ENCODE results near the gene NMBR.
"Not testable (repeated sequence)": the region's sequence is repeated elsewhere in the genome, so short reads cannot be mapped to it uniquely, and the experiment has no call there.

Gene NMBR

DNA sequence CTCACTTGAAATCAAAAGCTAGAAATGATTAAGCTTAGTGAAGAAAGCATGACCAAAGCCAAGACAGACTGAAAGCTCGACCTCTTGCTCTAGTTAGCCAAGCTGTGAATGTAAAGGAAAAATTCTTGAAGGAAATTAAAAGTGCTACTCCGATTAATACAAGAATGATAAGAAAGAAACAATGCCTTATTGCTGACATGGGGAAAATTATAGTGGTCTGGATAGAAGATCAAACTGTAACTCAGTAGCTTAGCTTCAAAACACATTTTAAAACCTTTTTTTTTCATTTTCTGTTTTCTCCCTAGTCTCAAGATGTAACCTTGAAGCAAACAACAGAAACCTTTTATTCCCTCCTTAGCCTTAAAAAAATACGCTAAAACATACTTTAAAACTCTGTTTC, 25.6 kb downstream of the NMBR start:
- Mint-ChIP-seq H3K27ac (no peak overlapping the region), H3K4me3 (no peak overlapping the region), H3K9me3 (no peaks in the 10 kb centered on the region), H3K36me3 (ENCODE audit: low read depth) (no peaks in the 10 kb centered on the region), H3K27me3 (ENCODE audit: low read depth) (peaks cover 20% of the 10 kb centered on the region), H3K4me1 (ENCODE audit: low read depth) (no peaks in the 10 kb centered on the region)

DNA sequence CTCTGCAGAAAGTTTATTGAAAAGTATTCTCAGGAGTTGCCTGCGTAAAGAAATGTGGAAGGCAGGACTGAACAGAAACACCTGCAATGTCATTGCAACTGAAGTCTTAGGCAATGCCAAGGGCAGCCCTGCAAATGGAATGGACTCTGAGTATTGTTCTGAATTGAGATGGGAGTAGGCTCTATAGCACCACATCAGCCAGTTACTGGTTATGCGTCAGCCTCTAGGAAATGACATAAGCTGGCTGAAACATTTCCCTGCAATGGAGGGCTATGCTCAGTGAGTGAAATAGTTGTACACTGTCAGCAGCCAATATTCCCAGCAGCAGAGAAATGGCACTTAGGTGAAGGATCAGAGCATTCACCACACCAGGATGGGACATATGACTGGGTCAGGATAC, 28.0 kb downstream of the NMBR start:
- no peak overlapping the region for H3K27ac Mint-ChIP-seq
- H3K36me3 Mint-ChIP-seq (ENCODE audit: low read depth) = no peaks in the 10 kb centered on the region

GRCh38 chr6:142118328-142118727, 28.6 kb downstream of the NMBR start:
- no peaks in the 10 kb centered on the region for H3K4me1 Mint-ChIP-seq (ENCODE audit: low read depth)

More for the DNA sequence above, 28.0 kb downstream of the NMBR start:
- Mint-ChIP-seq H3K4me1 (ENCODE audit: low read depth) (no peaks in the 10 kb centered on the region), H3K9me3 (no peaks in the 10 kb centered on the region), H3K27me3 (ENCODE audit: low read depth) (peaks cover 18% of the 10 kb centered on the region), H3K4me3 (no peak overlapping the region)

GRCh38 chr6:142117366-142117765, 29.6 kb downstream of the NMBR start:
- H3K4me1 Mint-ChIP-seq (ENCODE audit: low read depth) = no peaks in the 10 kb centered on the region
- H3K4me3 Mint-ChIP-seq = no peak overlapping the region
- H3K27me3 Mint-ChIP-seq (ENCODE audit: low read depth) = peaks cover 18% of the 10 kb centered on the region
- H3K9me3 Mint-ChIP-seq = no peaks in the 10 kb centered on the region
- no peaks in the 10 kb centered on the region for H3K36me3 Mint-ChIP-seq (ENCODE audit: low read depth)
- H3K27ac Mint-ChIP-seq = no peak overlapping the region

More at GRCh38 chr6:142118328-142118727, 28.6 kb downstream of the NMBR start:
- peaks cover 18% of the 10 kb centered on the region for H3K27me3 Mint-ChIP-seq (ENCODE audit: low read depth)
- H3K36me3 Mint-ChIP-seq (ENCODE audit: low read depth) = no peaks in the 10 kb centered on the region
- no peaks in the 10 kb centered on the region for H3K9me3 Mint-ChIP-seq
- no peak overlapping the region for H3K4me3 Mint-ChIP-seq
- H3K27ac Mint-ChIP-seq = no peak overlapping the region

DNA sequence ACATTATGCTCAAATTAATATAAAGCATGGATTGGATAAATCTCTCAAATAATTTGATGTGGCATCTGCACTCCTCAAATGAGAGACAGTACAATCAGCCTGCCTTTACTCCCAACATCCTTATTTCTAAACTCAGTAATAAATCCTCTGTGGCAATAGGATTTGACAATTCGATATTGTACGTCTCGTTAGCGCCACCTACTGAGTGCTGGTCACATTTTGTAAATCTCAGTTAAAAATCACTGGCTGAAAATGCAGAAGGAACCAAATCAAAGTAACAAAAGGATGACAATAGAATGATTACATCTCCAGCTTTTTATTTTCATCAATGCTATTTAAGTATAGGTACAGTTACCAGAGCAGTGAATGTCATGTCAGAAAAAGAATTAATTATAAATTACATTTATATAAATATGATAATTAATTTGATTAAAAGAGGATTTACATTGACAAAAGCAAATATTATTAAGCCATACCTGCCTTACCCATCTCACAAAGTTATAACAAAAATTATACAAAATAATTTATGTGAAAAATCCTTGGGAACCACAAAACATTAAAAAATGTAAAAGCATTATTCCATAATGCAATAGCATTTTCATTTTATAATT, 34.4 kb downstream of the NMBR start:
- Mint-ChIP-seq H3K9me3 (no peaks in the 10 kb centered on the region), H3K36me3 (ENCODE audit: low read depth) (no peaks in the 10 kb centered on the region), H3K27ac (no peak overlapping the region), H3K27me3 (ENCODE audit: low read depth) (peaks cover 5% of the 10 kb centered on the region), H3K4me1 (ENCODE audit: low read depth) (no peaks in the 10 kb centered on the region), H3K4me3 (no peak overlapping the region)

- not testable (repeated sequence) for H3K27ac Mint-ChIP-seq; H3K27me3 Mint-ChIP-seq (ENCODE audit: low read depth); H3K36me3 Mint-ChIP-seq (ENCODE audit: low read depth); H3K4me1 Mint-ChIP-seq (ENCODE audit: low read depth); H3K4me3 Mint-ChIP-seq; H3K9me3 Mint-ChIP-seq
Observed at GRCh38 chr6:142110820-142111219, 36.1 kb downstream of the NMBR start.

DNA sequence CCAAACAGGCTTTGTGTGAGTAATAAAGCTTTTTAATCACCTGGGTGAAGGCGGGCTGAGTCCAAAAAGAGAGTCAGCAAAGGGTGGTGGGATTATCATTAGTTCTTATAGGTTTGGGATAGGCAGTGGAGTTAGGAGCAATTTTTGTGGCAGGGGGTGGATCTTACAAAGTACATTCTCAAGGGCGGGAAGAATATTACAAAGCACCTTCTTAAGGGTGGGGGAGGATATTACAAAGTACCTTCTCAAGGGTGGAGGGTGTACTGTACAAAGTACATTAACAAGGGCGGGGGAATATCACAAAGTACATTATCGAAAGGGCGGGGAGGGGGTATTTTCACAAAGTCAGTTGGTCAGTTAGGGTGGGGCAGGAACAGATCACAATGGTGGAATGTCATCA, 42.1 kb downstream of the NMBR start:
- H3K36me3 Mint-ChIP-seq (ENCODE audit: low read depth); H3K4me3 Mint-ChIP-seq; H3K9me3 Mint-ChIP-seq; H3K27ac Mint-ChIP-seq; H3K4me1 Mint-ChIP-seq (ENCODE audit: low read depth); H3K27me3 Mint-ChIP-seq (ENCODE audit: low read depth): not testable (repeated sequence)

- Mint-ChIP-seq H3K4me3 (no peak overlapping the region), H3K27ac (no peak overlapping the region), H3K36me3 (ENCODE audit: low read depth) (peaks cover 3% of the 10 kb centered on the region), H3K9me3 (no peaks in the 10 kb centered on the region), H3K27me3 (ENCODE audit: low read depth) (peaks cover 22% of the 10 kb centered on the region), H3K4me1 (ENCODE audit: low read depth) (no peaks in the 10 kb centered on the region)
Observed at GRCh38 chr6:142088858-142089216, 58.1 kb downstream of the NMBR start.

DNA sequence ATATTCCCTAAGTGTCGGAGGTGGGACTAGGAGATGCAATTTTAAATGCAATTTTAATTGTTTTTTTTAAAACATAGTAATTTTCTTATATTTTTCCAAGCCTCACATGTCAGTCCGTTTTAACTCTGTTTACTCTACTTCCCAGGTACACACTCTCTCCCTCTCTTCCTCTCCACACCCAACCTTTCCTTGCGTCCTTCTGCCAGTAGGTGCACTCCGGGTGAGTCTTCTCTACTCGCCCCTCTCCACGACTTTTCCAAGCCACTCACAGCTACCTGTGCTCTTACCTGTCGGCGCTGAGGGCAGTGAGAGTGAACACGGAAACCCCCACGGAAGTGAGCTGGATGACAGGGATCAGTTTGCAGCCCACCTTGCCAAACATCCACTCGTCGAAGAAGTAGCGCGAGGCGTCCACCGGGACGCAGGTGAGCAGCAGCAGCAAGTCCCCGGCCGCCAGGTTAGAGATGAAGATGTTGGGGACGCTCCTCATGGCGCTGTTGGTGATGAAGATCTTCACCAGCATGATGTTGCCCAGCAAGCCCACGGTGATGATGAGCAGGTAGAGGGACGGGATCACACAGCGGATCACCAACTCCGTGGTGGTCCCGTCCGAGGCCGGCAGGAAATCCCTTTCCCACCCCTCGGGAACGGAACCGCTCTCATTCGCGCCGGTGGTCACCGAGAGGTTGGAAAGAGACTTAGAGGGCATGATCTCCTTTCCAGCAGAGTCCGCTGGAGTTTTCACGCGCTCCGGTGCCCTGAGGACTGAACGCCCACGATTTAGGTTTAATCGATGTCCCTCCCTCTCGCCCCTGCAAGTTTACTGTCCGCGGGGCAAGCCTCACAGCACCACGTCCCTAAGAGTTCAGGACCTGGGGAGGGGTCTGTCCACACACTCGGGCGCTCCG, 58.7 kb downstream of the NMBR start:
- no peaks in the 10 kb centered on the region for H3K9me3 Mint-ChIP-seq
- H3K27ac Mint-ChIP-seq = no peak overlapping the region
- peaks cover 3% of the 10 kb centered on the region for H3K36me3 Mint-ChIP-seq (ENCODE audit: low read depth)
- H3K27me3 Mint-ChIP-seq (ENCODE audit: low read depth) = peaks cover 22% of the 10 kb centered on the region
- H3K4me1 Mint-ChIP-seq (ENCODE audit: low read depth) = no peaks in the 10 kb centered on the region
- no peak overlapping the region for H3K4me3 Mint-ChIP-seq

DNA sequence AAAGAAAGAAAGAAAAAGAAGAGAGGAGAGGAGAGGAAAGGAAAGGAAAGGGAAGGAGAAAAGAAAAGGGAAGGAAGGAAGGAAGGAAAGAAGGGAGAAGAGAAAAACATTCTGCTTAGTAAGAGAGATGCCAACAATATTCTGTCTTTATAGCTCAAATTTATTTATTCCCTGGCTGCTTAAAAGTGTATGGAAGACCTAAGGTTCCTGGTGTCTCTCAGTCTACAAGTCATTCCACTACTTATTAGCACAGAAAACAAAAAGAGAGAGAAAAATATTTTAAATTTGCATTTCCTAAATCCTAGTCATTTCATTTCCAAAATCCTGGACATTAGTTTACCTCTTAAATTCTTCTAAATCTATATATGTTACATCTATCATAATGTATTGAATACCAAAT, 67.8 kb downstream of the NMBR start:
- Mint-ChIP-seq H3K4me3 (no peak overlapping the region), H3K27me3 (ENCODE audit: low read depth) (no peaks in the 10 kb centered on the region), H3K4me1 (ENCODE audit: low read depth) (no peaks in the 10 kb centered on the region), H3K27ac (no peak overlapping the region), H3K9me3 (no peaks in the 10 kb centered on the region), H3K36me3 (ENCODE audit: low read depth) (no peaks in the 10 kb centered on the region)

DNA sequence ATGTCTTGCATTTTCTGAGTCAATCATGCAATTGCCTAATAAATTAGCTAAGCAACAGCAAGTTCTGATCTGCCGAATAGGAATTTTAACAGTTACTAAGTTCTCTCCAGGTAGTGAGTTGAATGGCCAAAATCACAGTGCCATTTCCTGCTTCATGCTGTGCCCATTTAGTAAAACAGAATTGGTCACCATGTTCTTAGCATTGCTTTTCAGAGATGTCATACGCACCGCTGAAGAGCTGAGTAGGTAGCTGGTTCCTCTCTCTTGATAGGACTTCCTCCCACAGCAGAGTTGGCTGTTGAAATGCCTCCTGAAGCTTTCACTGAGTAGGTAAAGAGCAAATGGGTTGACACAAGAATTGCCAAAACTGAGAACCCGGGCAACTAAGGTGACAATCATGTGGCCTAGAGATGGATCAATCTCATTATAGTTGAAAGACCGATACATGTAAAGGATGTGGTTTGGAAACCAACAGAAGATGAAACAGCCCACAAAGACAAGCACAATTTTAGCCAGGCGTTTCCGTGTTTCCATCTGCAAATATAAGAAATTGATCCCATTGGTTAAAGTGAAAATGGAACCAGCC, 71.3 kb downstream of the NMBR start:
- Mint-ChIP-seq H3K27me3 (ENCODE audit: low read depth) (no peaks in the 10 kb centered on the region), H3K4me1 (ENCODE audit: low read depth) (no peaks in the 10 kb centered on the region), H3K4me3 (no peak overlapping the region), H3K36me3 (ENCODE audit: low read depth) (no peaks in the 10 kb centered on the region), H3K9me3 (peaks cover 7% of the 10 kb centered on the region), H3K27ac (no peak overlapping the region)

DNA sequence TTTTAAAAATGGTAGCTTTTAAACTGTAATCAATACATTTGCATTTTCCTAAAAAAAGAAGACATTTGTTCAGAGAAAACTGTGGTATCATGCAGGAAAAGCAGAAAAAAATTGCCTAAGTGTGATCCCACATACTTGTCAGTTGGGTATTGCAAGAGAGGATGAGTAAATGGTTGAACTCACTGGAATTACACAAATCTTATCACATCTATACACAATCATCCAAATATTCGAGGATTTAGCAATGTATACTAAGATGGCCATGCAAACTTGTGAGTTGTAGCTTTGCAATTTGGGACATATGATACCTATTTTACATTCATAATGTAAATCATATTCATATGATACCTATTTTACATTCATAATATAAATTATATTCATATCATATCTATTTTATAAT, 72.4 kb downstream of the NMBR start:
- peaks cover 7% of the 10 kb centered on the region for H3K9me3 Mint-ChIP-seq
- no peaks in the 10 kb centered on the region for H3K36me3 Mint-ChIP-seq (ENCODE audit: low read depth)
- no peak overlapping the region for H3K4me3 Mint-ChIP-seq
- H3K27me3 Mint-ChIP-seq (ENCODE audit: low read depth) = no peaks in the 10 kb centered on the region
- no peak overlapping the region for H3K27ac Mint-ChIP-seq
- no peaks in the 10 kb centered on the region for H3K4me1 Mint-ChIP-seq (ENCODE audit: low read depth)

GRCh38 chr6:142071981-142072380, 74.9 kb downstream of the NMBR start:
- H3K27ac Mint-ChIP-seq = no peak overlapping the region
- no peaks in the 10 kb centered on the region for H3K27me3 Mint-ChIP-seq (ENCODE audit: low read depth)
- H3K4me1 Mint-ChIP-seq (ENCODE audit: low read depth) = no peaks in the 10 kb centered on the region
- no peak overlapping the region for H3K4me3 Mint-ChIP-seq
- no peaks in the 10 kb centered on the region for H3K36me3 Mint-ChIP-seq (ENCODE audit: low read depth)
- H3K9me3 Mint-ChIP-seq = peaks cover 7% of the 10 kb centered on the region

DNA sequence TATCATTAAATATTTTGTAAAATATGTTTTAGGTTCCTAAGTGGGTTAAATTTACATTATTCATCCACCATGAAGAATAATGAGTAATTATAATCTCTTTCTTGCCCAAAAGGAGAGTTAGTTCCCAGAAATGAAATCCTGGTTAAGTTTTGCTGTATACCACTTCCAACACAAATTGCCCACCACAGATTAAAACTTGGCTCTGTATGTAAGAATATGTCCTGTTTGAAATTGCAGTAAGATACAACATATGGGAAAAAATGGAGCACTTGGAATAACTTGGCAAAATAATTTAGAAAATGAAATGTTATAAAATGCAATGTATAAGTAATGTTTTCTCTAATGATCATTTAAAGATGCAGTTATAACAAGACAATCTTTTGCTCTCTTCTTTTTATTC, 78.5 kb downstream of the NMBR start:
- Mint-ChIP-seq H3K4me3 (no peak overlapping the region), H3K27ac (no peak overlapping the region), H3K36me3 (ENCODE audit: low read depth) (no peaks in the 10 kb centered on the region), H3K27me3 (ENCODE audit: low read depth) (no peaks in the 10 kb centered on the region), H3K9me3 (peaks cover 7% of the 10 kb centered on the region), H3K4me1 (ENCODE audit: low read depth) (no peaks in the 10 kb centered on the region)

DNA sequence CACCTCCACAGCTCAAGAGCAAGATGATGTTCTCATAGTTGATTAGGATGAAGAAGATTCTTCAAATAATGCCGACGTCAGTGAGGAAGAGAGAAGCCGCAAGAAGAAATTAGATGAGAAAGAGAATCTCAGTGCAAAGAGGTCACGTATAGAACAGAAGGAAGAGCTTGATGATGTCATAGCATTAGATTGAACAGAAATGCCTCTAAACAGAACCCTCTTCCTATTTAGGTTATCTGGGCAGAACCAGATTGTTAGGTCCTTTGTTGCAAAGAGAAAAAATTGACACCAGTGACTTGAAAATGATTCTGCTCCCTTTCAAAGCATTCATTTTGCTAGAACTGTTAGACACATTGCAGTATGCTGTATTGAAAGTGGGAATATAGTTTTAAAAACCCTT, 84.1 kb downstream of the NMBR start:
- H3K4me1 Mint-ChIP-seq (ENCODE audit: low read depth); H3K9me3 Mint-ChIP-seq; H3K27ac Mint-ChIP-seq; H3K36me3 Mint-ChIP-seq (ENCODE audit: low read depth); H3K4me3 Mint-ChIP-seq; H3K27me3 Mint-ChIP-seq (ENCODE audit: low read depth): not testable (repeated sequence)

Measured in T-helper 1 cell treated with Interleukin-12 subunit alpha and Interleukin-12 subunit beta and Interleukin-4 antibody, amounts not matched to agents 30 μg/mL and 1 μg/mL, for 36 hours (primary cell).